Measurements from ENCODE around the gene SLC16A3. TPM values are rescaled to one million over a fixed set of nuclear protein-coding genes. Genes with fewer than 3 reads are reported as not detected.

SLC16A3 gene
- polyA plus RNA-seq, 1 of the 3 experiments (the other 2 are of a cell fraction), result 70.7 TPM

DNA sequence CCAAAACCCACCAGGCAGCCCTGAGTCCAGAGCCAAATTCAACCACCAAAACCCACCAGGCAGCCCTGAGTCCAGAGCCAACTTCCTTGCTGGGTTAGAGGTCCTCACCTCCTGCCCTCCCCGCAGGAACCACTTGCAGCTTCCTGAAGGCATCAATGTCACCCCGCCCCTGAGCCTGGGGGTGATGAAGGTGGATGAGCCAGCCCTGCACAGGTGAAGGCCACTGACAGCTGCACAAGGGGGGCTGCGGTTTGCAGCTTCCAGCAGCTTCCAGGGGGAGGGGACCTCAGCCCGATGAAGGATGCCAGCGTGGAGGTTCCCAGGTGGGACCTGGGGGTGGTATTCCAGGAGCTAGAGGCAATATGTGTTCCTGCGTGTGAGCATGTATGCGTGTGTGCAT, 52.2 kb downstream of the SLC16A3 start:
- ChIA-PET POLR2A (no interaction called here), CTCF (interaction anchor here (1.2 kb wide), 1 partner anchor 11 kb away, joined by 3 read pairs; no protein-coding TSS in a partner anchor)
- no peak overlapping the region for H3K4me2 ChIP-seq
- H3F3A ChIP-seq (replicated peaks; ENCODE audit: insufficient read depth), result peaks cover 8% of the 10 kb centered on the region
- H3K9me2 ChIP-seq, result no peaks in the 10 kb centered on the region
- H3K9me3 ChIP-seq, result no peaks in the 10 kb centered on the region
- WGBS (ENCODE audit: low lambda C conversion rate), result 90% methylated on average over 7 of the region's 7 CpGs
- no peak overlapping the region for H3K4me3 ChIP-seq (ENCODE audit: low read depth in 2 of 2, low read length in 1 of 2)
- H3K27ac ChIP-seq (ENCODE audit: low read depth in 2 of 2, low read length in 1 of 2), result no peak overlapping the region
- peaks cover 23% of the 10 kb centered on the region in 2 experiments; a peak in 3 of 4 replicates for H3K4me1 ChIP-seq (ENCODE audit: control insufficient read depth in 1 of 2, insufficient read depth in 2 of 2, low read depth in 1 of 2, low read length in 1 of 2)
- DNase-seq, result no peak
- TF ChIP-seq RXRA (IDR thresholded peaks at IDR 0.05; ENCODE audit: borderline replicate concordance, low read depth), result no peak
- TF ChIP-seq, protein P1, sequence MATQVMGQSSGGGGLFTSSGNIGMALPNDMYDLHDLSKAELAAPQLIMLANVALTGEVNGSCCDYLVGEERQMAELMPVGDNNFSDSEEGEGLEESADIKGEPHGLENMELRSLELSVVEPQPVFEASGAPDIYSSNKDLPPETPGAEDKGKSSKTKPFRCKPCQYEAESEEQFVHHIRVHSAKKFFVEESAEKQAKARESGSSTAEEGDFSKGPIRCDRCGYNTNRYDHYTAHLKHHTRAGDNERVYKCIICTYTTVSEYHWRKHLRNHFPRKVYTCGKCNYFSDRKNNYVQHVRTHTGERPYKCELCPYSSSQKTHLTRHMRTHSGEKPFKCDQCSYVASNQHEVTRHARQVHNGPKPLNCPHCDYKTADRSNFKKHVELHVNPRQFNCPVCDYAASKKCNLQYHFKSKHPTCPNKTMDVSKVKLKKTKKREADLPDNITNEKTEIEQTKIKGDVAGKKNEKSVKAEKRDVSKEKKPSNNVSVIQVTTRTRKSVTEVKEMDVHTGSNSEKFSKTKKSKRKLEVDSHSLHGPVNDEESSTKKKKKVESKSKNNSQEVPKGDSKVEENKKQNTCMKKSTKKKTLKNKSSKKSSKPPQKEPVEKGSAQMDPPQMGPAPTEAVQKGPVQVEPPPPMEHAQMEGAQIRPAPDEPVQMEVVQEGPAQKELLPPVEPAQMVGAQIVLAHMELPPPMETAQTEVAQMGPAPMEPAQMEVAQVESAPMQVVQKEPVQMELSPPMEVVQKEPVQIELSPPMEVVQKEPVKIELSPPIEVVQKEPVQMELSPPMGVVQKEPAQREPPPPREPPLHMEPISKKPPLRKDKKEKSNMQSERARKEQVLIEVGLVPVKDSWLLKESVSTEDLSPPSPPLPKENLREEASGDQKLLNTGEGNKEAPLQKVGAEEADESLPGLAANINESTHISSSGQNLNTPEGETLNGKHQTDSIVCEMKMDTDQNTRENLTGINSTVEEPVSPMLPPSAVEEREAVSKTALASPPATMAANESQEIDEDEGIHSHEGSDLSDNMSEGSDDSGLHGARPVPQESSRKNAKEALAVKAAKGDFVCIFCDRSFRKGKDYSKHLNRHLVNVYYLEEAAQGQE (IDR thresholded peaks at IDR 0.05; ENCODE audit: low read depth, low read length), result no peak
- no peak for TF ChIP-seq RFX5 (IDR thresholded peaks at IDR 0.05; ENCODE audit: low read length)
- TF ChIP-seq MEF2A (IDR thresholded peaks at IDR 0.05; ENCODE audit: borderline replicate concordance, low read depth), result no peak
- no peaks in the 10 kb centered on the region for H3K79me2 ChIP-seq (ENCODE audit: insufficient read depth)
- no peak overlapping the region for H2AFZ ChIP-seq (ENCODE audit: low read depth)
- no peaks in the 10 kb centered on the region for H4K20me1 ChIP-seq (ENCODE audit: insufficient read depth)
- no peaks in the 10 kb centered on the region for H3K36me3 ChIP-seq (replicated peaks in 1 of 2; ENCODE audit: control insufficient read depth in 1 of 2, insufficient read depth in 2 of 2, low read length in 1 of 2)
- no peaks in the 10 kb centered on the region for H3K27me3 ChIP-seq (ENCODE audit: insufficient read depth)
- no peak overlapping the region for H3K9ac ChIP-seq

DNA sequence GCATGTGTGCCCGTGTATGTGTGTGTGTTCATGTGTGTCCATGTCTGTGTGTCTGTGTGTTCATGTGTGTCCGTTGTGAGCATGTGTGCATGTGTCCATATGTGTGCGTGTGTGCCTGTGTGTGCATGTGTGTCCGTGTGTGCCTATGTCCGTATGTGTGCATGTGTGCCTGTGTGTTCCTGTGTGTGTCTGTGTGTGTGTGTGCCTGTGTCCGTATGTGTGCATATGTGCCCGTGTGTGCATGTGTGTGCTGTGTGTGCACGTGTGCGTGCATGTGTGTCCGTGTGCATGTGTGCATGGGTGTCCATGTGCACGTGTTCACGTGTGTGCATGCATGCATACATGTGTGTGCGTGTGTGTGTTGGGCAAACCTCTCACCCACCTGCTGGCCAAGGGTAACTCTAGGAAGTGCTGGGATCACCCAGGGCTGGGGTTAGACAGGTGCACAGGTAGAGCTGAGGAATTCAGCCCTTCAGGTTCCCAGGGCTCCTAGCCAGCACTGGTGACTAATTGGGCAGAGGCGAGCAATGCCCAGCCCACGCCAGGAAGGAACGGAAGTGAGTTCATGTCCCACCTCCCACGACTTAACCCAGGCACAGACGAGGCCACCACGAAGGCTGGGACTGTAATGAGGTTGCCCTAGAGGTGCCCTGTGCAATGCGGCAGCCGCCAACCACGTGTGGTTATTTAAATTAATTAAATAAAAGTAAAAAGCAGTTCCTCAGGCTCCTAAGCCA, 52.8 kb downstream of the SLC16A3 start:
- TF ChIP-seq MXI1 (IDR thresholded peaks at IDR 0.05; ENCODE audit: low read depth, low read length), result no peak
- peak; percentile 53; the same call in 1 of the 2 replicates for TF ChIP-seq NFIC (IDR thresholded peaks at IDR 0.05; ENCODE audit: borderline replicate concordance)
- TF ChIP-seq SMC3 (IDR thresholded peaks at IDR 0.05; ENCODE audit: low read depth, low read length), result no peak
- TF ChIP-seq, protein P2, sequence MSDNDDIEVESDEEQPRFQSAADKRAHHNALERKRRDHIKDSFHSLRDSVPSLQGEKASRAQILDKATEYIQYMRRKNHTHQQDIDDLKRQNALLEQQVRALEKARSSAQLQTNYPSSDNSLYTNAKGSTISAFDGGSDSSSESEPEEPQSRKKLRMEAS (IDR thresholded peaks at IDR 0.05; ENCODE audit: low read depth), result peak; percentile 49
- no peak for TF ChIP-seq POLR2AphosphoS5 (IDR thresholded peaks at IDR 0.05; ENCODE audit: low read depth, low read length)
- 74% methylated on average over 21 of the region's 22 CpGs for WGBS (ENCODE audit: low lambda C conversion rate)
- Histone ChIP-seq H4K20me1 (ENCODE audit: insufficient read depth) (no peaks in the 10 kb centered on the region), H3K4me3 (ENCODE audit: low read depth in 2 of 2, low read length in 1 of 2) (no peak overlapping the region), H3K79me2 (ENCODE audit: insufficient read depth) (no peaks in the 10 kb centered on the region), H3K4me2 (peak overlapping the region; percentile 72), H3F3A (replicated peaks; ENCODE audit: insufficient read depth) (peaks cover 8% of the 10 kb centered on the region), H3K9me3 (no peaks in the 10 kb centered on the region), H3K9me2 (no peaks in the 10 kb centered on the region), H3K27me3 (ENCODE audit: insufficient read depth) (no peaks in the 10 kb centered on the region), H3K4me1 (ENCODE audit: control insufficient read depth in 1 of 2, insufficient read depth in 2 of 2, low read depth in 1 of 2, low read length in 1 of 2) (peaks cover 23% of the 10 kb centered on the region in 2 experiments; a peak in 3 of 4 replicates), H3K36me3 (replicated peaks in 1 of 2; ENCODE audit: control insufficient read depth in 1 of 2, insufficient read depth in 2 of 2, low read length in 1 of 2) (no peaks in the 10 kb centered on the region), H2AFZ (ENCODE audit: low read depth) (peak overlapping the region; percentile 67), H3K9ac (no peak overlapping the region), H3K27ac (ENCODE audit: low read depth in 2 of 2, low read length in 1 of 2) (no peak overlapping the region; a peak in 1 of 4 replicates)
- ChIA-PET CTCF (interaction anchor here (2.9 kb wide), 1 partner anchor 45 kb away, joined by 24 read pairs; no protein-coding TSS in a partner anchor), POLR2A (interaction anchor here (3.6 kb wide), 1 partner anchor 11 kb away, joined by 48 read pairs; no protein-coding TSS in a partner anchor)
- no peak for DNase-seq

Data from SK-N-SH (cell line).